DND-41 (cell line): ENCODE data around the gene WDR49.

Experiments used
- ATAC-seq: fragments of 200-7000 bp; cut with Tn5 transposase; 3 replicates; pipeline ENCODE4 v1.9.1; 2021; ENCODE audit warnings: low read depth; ENCODE audit not compliant: insufficient read depth
- DNase-seq: peaks from one replicate; pipeline ENCODE4 v3.0.0-alpha.2; 2020
- H2AFZ ChIP-seq: 2 replicates; pipeline ENCODE4 v1.6.0; 2012; ENCODE audit warnings: low read depth, low read length
- H3K27ac ChIP-seq: 2 replicates; pipeline ENCODE4 v1.5.1; 2012; ENCODE audit warnings: low read length, inconsistent platforms
- H3K27me3 ChIP-seq: fragments of 200-600 bp; sonication (generic); 2 replicates; pipeline ENCODE4 v1.6.0; 2012; ENCODE audit warnings: low read length, mild to moderate bottlenecking, inconsistent platforms; ENCODE audit not compliant: insufficient read depth, poor library complexity
- H3K36me3 ChIP-seq: 2 replicates; pipeline ENCODE4 v1.5.1; 2012; ENCODE audit warnings: low read length, inconsistent platforms; ENCODE audit not compliant: insufficient read depth
- H3K4me1 ChIP-seq: 2 replicates; pipeline ENCODE4 v1.5.1; 2012; ENCODE audit warnings: mild to moderate bottlenecking, low read length; ENCODE audit not compliant: insufficient read depth
- H3K4me2 ChIP-seq: 2 replicates; pipeline ENCODE4 v1.6.0; 2012; ENCODE audit warnings: mild to moderate bottlenecking, moderate library complexity, low read length, inconsistent platforms; ENCODE audit not compliant: insufficient read depth
- H3K4me3 ChIP-seq, 2 experiments: fragments of 200-600 bp in 1 of 2; shearing (Covaris generic) in 1 of 2; 2 replicates each; pipeline ENCODE4 v1.5.1; 2012 to 2016; ENCODE audit warnings: inconsistent platforms in 2 of 2, low read length in 2 of 2, mild to moderate bottlenecking in 2 of 2, low read depth in 1 of 2, moderate library complexity in 1 of 2
- H3K79me2 ChIP-seq: 2 replicates; pipeline ENCODE4 v1.6.0; 2012; ENCODE audit warnings: low read length, inconsistent platforms; ENCODE audit not compliant: insufficient read depth
- H3K9ac ChIP-seq: 2 replicates; pipeline ENCODE4 v1.6.0; 2012; ENCODE audit warnings: low read depth, mild to moderate bottlenecking, inconsistent platforms, low read length, moderate library complexity
- H3K9me3 ChIP-seq: 2 replicates; pipeline ENCODE4 v1.5.1; 2012; ENCODE audit warnings: low read length, moderate library complexity, mild to moderate bottlenecking, inconsistent platforms; ENCODE audit not compliant: insufficient read depth, severe bottlenecking
- H4K20me1 ChIP-seq: 2 replicates; pipeline ENCODE4 v1.6.0; 2012; ENCODE audit warnings: low read length; ENCODE audit not compliant: insufficient read depth
- CTCF ChIP-seq: IDR thresholded peaks from 2 replicates; pipeline ENCODE4 v1.5.1; 2012; ENCODE audit warnings: borderline replicate concordance, low read length, moderate library complexity, mild to moderate bottlenecking; ENCODE audit not compliant: poor library complexity, severe bottlenecking; ENCODE audit errors: extremely low read depth
- EZH2 ChIP-seq: IDR thresholded peaks from 3 replicates; pipeline ENCODE4 v1.6.1; 2012; ENCODE audit warnings: borderline replicate concordance, low read depth, mild to moderate bottlenecking, moderate library complexity, low read length, inconsistent platforms; ENCODE audit not compliant: severe bottlenecking

WDR49 gene

GRCh38 chr3:167445491-167445890 lies 208.3 kb downstream of the WDR49 start:
- ATAC-seq: no peak
- Histone ChIP-seq H3K4me3 (no peak overlapping the region), H3K36me3 (no peaks in the 10 kb centered on the region), H3K4me1 (no peaks in the 10 kb centered on the region), H3K9ac (no peak overlapping the region), H3K79me2 (no peaks in the 10 kb centered on the region), H2AFZ (no peak overlapping the region), H3K9me3 (no peaks in the 10 kb centered on the region), H3K4me2 (no peak overlapping the region), H3K27me3 (no peaks in the 10 kb centered on the region), H4K20me1 (no peaks in the 10 kb centered on the region), H3K27ac (no peak overlapping the region)
- TF ChIP-seq EZH2 (no peak), CTCF (no peak)
- DNase-seq: no peak

GRCh38 chr3:167441256-167441655 lies 212.5 kb downstream of the WDR49 start:
- Histone ChIP-seq H3K36me3 (no peaks in the 10 kb centered on the region), H2AFZ (no peak overlapping the region), H3K9me3 (no peaks in the 10 kb centered on the region), H3K79me2 (no peaks in the 10 kb centered on the region), H3K9ac (no peak overlapping the region), H3K4me1 (no peaks in the 10 kb centered on the region), H3K4me2 (no peak overlapping the region), H3K27me3 (no peaks in the 10 kb centered on the region), H4K20me1 (no peaks in the 10 kb centered on the region), H3K4me3 (no peak overlapping the region), H3K27ac (no peak overlapping the region)
- DNase-seq (no peak), ATAC-seq (no peak)
- no peak for TF ChIP-seq EZH2
- TF ChIP-seq CTCF: no peak

- no peaks in the 10 kb centered on the region for H4K20me1 ChIP-seq
- H3K4me2 ChIP-seq: no peak overlapping the region
- no peak for DNase-seq
- H3K9ac ChIP-seq: no peak overlapping the region
- no peaks in the 10 kb centered on the region for H3K27me3 ChIP-seq
- H3K9me3 ChIP-seq: no peaks in the 10 kb centered on the region
- H3K4me1 ChIP-seq: no peaks in the 10 kb centered on the region
- no peak overlapping the region for H2AFZ ChIP-seq
- TF ChIP-seq CTCF (no peak), EZH2 (no peak)
- no peaks in the 10 kb centered on the region for H3K79me2 ChIP-seq
- no peak overlapping the region for H3K4me3 ChIP-seq
- no peak overlapping the region for H3K27ac ChIP-seq
- ATAC-seq: no peak
- no peaks in the 10 kb centered on the region for H3K36me3 ChIP-seq
These were observed 216.2 kb downstream of the WDR49 start for GRCh38 chr3:167437428-167438139.
